HepG2 (cell line): Measurements from ENCODE around the gene ECHDC1. TPM values are rescaled to one million over a fixed set of nuclear protein-coding genes. Genes with fewer than 3 reads are reported as not detected.

Experiments
- AGO1 ChIP-seq: fragments of 200-400 bp; formaldehyde crosslinking; IDR thresholded peaks from 2 replicates; pipeline ENCODE4 v1.6.1; 2017; ENCODE audit warnings: mild to moderate bottlenecking, low read depth, low read length, moderate library complexity; ENCODE audit not compliant: poor library complexity, severe bottlenecking
- EHMT2 ChIP-seq: fragments of 200-600 bp; sonication (generic); IDR thresholded peaks from 2 replicates; pipeline ENCODE4 v1.7.0; 2017; ENCODE audit warnings: antibody characterized with exemption, low read depth, low read length, borderline replicate concordance
- SMYD3 ChIP-seq: sonication (generic); formaldehyde crosslinking; IDR thresholded peaks from 2 replicates; pipeline ENCODE4 v1.8.1; 2023; ENCODE audit warnings: mild to moderate bottlenecking, missing genetic modification reagents
- SP140L ChIP-seq: sonication (generic); formaldehyde crosslinking; IDR thresholded peaks from 2 replicates; pipeline ENCODE4 v1.4.0; 2020; ENCODE audit warnings: missing genetic modification reagents, borderline replicate concordance
- ZNF282 ChIP-seq: fragments of 450-650 bp; IDR thresholded peaks from 2 replicates; pipeline ENCODE4 v1.6.1; 2018; ENCODE audit not compliant: partially characterized antibody
- ZNF703 ChIP-seq: sonication (generic); formaldehyde crosslinking; IDR thresholded peaks from 2 replicates; pipeline ENCODE4 v1.5.1; 2020; ENCODE audit warnings: missing genetic modification reagents, mild to moderate bottlenecking, moderate library complexity, borderline replicate concordance
- ZSCAN25 ChIP-seq: sonication (generic); formaldehyde crosslinking; IDR thresholded peaks from 2 replicates; pipeline ENCODE4 v1.8.0; 2022; ENCODE audit warnings: mild to moderate bottlenecking, missing genetic modification reagents
- polyA plus RNA-seq, 8 experiments: library from polyadenylated mRNA; depleted of rRNA in 3 of 8; stranded (reverse) in 7 of 8; unstranded in 1 of 8; fragments of >200 nt; fragmentation: Illumina TruSeq in 4 of 8; extraction: Trizol in 4 of 8; gene quantifications; 2 replicates each; pipeline versions ENCODE4 v1.2.1 to v1.2.3, GENCODE V29; 2011 to 2016; ENCODE audit warnings: low read depth in 4 of 8, missing spikeins in 1 of 8, mixed read lengths in 1 of 8; ENCODE audit not compliant: insufficient read depth in 1 of 8
- total RNA-seq, 5 experiments: library from RNA; depleted of rRNA; stranded (reverse); fragments of >200 nt; fragmentation: Illumina TruSeq; extraction: Trizol; gene quantifications; 2 replicates each; pipeline ENCODE4 v1.2.3, GENCODE V29; 2016; ENCODE audit warnings: low read depth in 1 of 5
- TF ChIP-seq, protein P1 (sequence below): sonication (generic); formaldehyde crosslinking; IDR thresholded peaks from 2 replicates; pipeline ENCODE4 v1.8.1; 2022; ENCODE audit warnings: mild to moderate bottlenecking, missing genetic modification reagents
- TF ChIP-seq, protein P2 (sequence below): sonication (generic); formaldehyde crosslinking; IDR thresholded peaks from 2 replicates; pipeline ENCODE4 v1.9.0; 2021; ENCODE audit warnings: mild to moderate bottlenecking, missing genetic modification reagents
- TF ChIP-seq, protein P3 (sequence below): sonication (generic); formaldehyde crosslinking; IDR thresholded peaks from 2 replicates; pipeline ENCODE4 v1.5.0; 2020; ENCODE audit warnings: mild to moderate bottlenecking, low read depth, missing genetic modification reagents, borderline replicate concordance
- TF ChIP-seq, protein P4 (sequence below): sonication (generic); formaldehyde crosslinking; IDR thresholded peaks from 2 replicates; pipeline ENCODE4 v1.4.0; 2020; ENCODE audit warnings: missing genetic modification reagents
- TF ChIP-seq, protein P5 (sequence below): sonication (generic); formaldehyde crosslinking; IDR thresholded peaks from 2 replicates; pipeline ENCODE4 v1.8.0; 2022; ENCODE audit warnings: low read depth, missing genetic modification reagents

Gene ECHDC1
- total and polyA plus RNA-seq, 2 of the 13 experiments (the other 11 are each of a cell fraction or from before 2014, with no cell fraction given) = 32.8 to 98.1 TPM

DNA sequence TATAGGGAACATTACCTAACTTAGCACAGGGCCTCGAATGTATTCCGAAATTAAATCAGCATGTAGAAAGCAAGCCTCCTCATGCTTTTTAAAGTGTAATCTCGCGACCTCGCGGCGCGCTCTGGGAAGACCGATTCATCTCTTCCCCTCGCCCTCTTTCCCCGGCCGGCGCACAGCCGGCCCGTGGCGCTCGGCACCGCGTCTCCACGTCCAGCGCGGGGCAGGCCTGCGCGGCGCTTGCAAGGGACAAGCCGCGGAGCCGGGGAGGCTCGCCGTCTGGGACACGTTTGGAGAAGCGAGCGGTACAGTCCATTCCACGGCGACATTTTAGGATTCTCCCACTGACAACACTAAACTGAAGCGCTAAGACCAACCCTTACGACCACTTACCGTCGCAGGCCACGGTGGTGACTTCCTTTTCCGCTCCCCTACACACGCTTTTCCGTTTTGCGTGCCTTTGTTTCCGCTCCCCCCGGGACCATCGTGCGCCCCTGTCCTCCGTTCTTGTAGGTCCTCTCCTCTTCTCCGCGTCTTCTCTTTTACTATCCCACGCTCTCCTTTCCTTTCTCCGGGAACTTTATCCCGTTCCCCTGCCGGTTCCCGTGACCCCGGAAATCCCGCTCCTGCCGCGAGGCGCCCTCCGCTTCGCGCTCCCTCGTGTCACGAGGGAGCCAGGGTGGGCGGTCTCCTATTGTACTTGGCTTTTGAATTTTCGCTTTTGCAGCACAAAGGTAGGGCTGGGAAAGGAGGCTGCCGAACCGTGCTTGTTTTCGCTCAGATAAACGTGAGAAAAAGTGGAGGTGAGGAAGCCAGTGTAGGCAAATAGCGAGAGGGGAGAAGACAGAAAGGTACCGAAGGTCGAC, at the start of gene ECHDC1 (continued):
- no peak for TF ChIP-seq ZNF282
- TF ChIP-seq ZSCAN25 = no peak; the same call in 1 of the 2 replicates
- TF ChIP-seq, protein P1, sequence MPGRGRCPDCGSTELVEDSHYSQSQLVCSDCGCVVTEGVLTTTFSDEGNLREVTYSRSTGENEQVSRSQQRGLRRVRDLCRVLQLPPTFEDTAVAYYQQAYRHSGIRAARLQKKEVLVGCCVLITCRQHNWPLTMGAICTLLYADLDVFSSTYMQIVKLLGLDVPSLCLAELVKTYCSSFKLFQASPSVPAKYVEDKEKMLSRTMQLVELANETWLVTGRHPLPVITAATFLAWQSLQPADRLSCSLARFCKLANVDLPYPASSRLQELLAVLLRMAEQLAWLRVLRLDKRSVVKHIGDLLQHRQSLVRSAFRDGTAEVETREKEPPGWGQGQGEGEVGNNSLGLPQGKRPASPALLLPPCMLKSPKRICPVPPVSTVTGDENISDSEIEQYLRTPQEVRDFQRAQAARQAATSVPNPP (CRISPR knock-in tag) = no peak; the same call in 1 of the 2 replicates
- TF ChIP-seq, protein P2, sequence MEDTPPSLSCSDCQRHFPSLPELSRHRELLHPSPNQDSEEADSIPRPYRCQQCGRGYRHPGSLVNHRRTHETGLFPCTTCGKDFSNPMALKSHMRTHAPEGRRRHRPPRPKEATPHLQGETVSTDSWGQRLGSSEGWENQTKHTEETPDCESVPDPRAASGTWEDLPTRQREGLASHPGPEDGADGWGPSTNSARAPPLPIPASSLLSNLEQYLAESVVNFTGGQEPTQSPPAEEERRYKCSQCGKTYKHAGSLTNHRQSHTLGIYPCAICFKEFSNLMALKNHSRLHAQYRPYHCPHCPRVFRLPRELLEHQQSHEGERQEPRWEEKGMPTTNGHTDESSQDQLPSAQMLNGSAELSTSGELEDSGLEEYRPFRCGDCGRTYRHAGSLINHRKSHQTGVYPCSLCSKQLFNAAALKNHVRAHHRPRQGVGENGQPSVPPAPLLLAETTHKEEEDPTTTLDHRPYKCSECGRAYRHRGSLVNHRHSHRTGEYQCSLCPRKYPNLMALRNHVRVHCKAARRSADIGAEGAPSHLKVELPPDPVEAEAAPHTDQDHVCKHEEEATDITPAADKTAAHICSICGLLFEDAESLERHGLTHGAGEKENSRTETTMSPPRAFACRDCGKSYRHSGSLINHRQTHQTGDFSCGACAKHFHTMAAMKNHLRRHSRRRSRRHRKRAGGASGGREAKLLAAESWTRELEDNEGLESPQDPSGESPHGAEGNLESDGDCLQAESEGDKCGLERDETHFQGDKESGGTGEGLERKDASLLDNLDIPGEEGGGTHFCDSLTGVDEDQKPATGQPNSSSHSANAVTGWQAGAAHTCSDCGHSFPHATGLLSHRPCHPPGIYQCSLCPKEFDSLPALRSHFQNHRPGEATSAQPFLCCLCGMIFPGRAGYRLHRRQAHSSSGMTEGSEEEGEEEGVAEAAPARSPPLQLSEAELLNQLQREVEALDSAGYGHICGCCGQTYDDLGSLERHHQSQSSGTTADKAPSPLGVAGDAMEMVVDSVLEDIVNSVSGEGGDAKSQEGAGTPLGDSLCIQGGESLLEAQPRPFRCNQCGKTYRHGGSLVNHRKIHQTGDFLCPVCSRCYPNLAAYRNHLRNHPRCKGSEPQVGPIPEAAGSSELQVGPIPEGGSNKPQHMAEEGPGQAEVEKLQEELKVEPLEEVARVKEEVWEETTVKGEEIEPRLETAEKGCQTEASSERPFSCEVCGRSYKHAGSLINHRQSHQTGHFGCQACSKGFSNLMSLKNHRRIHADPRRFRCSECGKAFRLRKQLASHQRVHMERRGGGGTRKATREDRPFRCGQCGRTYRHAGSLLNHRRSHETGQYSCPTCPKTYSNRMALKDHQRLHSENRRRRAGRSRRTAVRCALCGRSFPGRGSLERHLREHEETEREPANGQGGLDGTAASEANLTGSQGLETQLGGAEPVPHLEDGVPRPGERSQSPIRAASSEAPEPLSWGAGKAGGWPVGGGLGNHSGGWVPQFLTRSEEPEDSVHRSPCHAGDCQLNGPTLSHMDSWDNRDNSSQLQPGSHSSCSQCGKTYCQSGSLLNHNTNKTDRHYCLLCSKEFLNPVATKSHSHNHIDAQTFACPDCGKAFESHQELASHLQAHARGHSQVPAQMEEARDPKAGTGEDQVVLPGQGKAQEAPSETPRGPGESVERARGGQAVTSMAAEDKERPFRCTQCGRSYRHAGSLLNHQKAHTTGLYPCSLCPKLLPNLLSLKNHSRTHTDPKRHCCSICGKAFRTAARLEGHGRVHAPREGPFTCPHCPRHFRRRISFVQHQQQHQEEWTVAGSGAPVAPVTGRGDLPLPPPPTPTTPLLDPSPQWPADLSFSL (CRISPR knock-in tag) = 0 out of 2 replicates have a peak, but pooled peaks have one; percentile 70
- no peak for TF ChIP-seq EHMT2
- no peak for TF ChIP-seq AGO1
- peak; percentile 80 for TF ChIP-seq SP140L (CRISPR knock-in tag)
- TF ChIP-seq, protein P3, sequence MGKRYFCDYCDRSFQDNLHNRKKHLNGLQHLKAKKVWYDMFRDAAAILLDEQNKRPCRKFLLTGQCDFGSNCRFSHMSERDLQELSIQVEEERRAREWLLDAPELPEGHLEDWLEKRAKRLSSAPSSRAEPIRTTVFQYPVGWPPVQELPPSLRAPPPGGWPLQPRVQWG (CRISPR knock-in tag) = no peak
- no peak for TF ChIP-seq SMYD3
- 0 out of 2 replicates have a peak, but pooled peaks have one; percentile 42 for TF ChIP-seq ZNF703 (CRISPR knock-in tag)
- TF ChIP-seq, protein P4, sequence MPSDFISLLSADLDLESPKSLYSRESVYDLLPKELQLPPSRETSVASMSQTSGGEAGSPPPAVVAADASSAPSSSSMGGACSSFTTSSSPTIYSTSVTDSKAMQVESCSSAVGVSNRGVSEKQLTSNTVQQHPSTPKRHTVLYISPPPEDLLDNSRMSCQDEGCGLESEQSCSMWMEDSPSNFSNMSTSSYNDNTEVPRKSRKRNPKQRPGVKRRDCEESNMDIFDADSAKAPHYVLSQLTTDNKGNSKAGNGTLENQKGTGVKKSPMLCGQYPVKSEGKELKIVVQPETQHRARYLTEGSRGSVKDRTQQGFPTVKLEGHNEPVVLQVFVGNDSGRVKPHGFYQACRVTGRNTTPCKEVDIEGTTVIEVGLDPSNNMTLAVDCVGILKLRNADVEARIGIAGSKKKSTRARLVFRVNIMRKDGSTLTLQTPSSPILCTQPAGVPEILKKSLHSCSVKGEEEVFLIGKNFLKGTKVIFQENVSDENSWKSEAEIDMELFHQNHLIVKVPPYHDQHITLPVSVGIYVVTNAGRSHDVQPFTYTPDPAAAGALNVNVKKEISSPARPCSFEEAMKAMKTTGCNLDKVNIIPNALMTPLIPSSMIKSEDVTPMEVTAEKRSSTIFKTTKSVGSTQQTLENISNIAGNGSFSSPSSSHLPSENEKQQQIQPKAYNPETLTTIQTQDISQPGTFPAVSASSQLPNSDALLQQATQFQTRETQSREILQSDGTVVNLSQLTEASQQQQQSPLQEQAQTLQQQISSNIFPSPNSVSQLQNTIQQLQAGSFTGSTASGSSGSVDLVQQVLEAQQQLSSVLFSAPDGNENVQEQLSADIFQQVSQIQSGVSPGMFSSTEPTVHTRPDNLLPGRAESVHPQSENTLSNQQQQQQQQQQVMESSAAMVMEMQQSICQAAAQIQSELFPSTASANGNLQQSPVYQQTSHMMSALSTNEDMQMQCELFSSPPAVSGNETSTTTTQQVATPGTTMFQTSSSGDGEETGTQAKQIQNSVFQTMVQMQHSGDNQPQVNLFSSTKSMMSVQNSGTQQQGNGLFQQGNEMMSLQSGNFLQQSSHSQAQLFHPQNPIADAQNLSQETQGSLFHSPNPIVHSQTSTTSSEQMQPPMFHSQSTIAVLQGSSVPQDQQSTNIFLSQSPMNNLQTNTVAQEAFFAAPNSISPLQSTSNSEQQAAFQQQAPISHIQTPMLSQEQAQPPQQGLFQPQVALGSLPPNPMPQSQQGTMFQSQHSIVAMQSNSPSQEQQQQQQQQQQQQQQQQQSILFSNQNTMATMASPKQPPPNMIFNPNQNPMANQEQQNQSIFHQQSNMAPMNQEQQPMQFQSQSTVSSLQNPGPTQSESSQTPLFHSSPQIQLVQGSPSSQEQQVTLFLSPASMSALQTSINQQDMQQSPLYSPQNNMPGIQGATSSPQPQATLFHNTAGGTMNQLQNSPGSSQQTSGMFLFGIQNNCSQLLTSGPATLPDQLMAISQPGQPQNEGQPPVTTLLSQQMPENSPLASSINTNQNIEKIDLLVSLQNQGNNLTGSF (CRISPR knock-in tag) = no peak; the same call in 1 of the 2 replicates
- TF ChIP-seq, protein P5, sequence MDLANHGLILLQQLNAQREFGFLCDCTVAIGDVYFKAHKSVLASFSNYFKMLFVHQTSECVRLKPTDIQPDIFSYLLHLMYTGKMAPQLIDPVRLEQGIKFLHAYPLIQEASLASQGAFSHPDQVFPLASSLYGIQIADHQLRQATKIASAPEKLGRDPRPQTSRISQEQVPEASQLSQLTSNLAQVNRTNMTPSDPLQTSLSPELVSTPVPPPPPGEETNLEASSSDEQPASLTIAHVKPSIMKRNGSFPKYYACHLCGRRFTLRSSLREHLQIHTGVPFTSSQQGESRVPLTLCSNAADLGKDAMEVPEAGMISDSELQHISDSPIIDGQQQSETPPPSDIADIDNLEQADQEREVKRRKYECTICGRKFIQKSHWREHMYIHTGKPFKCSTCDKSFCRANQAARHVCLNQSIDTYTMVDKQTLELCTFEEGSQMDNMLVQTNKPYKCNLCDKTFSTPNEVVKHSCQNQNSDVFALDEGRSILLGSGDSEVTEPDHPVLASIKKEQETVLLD (CRISPR knock-in tag) = peak; percentile 37; the same call in 1 of the 2 replicates
